ENCODE data around the gene FFAR3.

The FFAR3 gene, protein sequence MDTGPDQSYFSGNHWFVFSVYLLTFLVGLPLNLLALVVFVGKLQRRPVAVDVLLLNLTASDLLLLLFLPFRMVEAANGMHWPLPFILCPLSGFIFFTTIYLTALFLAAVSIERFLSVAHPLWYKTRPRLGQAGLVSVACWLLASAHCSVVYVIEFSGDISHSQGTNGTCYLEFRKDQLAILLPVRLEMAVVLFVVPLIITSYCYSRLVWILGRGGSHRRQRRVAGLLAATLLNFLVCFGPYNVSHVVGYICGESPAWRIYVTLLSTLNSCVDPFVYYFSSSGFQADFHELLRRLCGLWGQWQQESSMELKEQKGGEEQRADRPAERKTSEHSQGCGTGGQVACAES

DNA sequence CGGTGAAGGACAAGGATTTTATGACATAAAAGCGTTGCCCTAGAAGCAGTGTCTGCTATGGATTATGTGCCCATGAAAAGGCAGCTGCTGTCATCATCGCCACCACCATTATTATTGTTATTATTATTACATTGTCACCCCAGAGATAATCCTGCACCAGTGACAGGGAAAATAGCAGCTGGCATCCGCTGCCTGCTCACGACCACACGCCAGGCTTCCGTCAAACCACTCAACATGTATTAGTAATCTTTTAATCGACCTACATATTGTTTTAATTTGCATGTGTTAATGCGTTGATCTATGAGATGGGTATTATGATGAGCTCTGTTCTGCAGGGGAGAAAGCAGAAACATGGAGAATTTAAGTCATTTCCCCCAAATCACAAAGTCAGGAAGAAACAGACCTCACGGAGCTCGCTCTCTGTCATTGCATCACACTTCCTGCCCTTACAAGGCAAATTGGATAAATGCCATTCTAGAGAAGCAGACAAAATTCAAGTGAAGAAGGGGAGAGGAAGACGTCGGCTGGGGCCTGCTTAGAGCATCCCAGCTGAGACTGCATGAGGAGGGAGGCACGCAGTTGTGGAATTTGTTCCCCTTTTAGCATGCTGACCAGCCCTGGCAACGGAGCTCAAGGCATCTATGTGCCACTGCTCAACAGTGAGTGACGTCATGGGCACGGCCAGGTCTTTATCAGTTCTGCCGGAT lies at the start of gene FFAR3:
FFAR3 (plus strand) TSS at position 594 of the 707 bp plus-strand sequence. CDS start 431 bp downstream, outside the sequence.
- TF ChIP-seq, protein P1, sequence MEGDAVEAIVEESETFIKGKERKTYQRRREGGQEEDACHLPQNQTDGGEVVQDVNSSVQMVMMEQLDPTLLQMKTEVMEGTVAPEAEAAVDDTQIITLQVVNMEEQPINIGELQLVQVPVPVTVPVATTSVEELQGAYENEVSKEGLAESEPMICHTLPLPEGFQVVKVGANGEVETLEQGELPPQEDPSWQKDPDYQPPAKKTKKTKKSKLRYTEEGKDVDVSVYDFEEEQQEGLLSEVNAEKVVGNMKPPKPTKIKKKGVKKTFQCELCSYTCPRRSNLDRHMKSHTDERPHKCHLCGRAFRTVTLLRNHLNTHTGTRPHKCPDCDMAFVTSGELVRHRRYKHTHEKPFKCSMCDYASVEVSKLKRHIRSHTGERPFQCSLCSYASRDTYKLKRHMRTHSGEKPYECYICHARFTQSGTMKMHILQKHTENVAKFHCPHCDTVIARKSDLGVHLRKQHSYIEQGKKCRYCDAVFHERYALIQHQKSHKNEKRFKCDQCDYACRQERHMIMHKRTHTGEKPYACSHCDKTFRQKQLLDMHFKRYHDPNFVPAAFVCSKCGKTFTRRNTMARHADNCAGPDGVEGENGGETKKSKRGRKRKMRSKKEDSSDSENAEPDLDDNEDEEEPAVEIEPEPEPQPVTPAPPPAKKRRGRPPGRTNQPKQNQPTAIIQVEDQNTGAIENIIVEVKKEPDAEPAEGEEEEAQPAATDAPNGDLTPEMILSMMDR (IDR thresholded peaks at IDR 0.05; ENCODE audit: low read depth, low read length), result no peak
- TF ChIP-seq MYC (IDR thresholded peaks at IDR 0.05; ENCODE audit: low read depth, low read length), result no peak
- no peak for TF ChIP-seq POLR2A (IDR thresholded peaks at IDR 0.05; ENCODE audit: extremely low read depth, insufficient read length)
- TF ChIP-seq, protein P2, sequence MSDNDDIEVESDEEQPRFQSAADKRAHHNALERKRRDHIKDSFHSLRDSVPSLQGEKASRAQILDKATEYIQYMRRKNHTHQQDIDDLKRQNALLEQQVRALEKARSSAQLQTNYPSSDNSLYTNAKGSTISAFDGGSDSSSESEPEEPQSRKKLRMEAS (IDR thresholded peaks at IDR 0.05; ENCODE audit: low read depth, low read length), result no peak
- no peak within 1 kb of the TSS for H3K4me3 ChIP-seq (ENCODE audit: low read depth, low read length)
- DNase-seq (ENCODE audit: low read depth), result peak; percentile 54

DNA sequence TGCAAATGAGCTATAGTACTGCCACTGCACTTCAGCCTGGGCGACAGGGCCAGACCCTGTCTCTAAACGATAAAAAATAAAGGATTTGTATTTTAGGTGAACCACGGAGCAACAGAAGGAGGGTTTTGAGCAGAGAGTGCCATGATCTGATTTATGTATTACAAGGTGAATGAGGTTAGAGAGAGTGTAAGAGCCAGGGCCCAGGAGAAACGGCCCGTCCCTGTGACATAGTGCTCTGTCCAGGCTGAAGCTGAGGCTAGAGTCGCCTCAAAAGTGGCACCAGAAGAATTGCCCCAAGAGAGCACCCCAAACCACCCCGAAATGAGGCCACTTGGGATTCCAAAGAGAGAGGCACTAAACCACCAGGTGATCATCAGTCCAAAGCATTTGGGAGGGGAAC lies 49.4 kb upstream of the FFAR3 start:
- no peak overlapping the region for H3K4me3 ChIP-seq (ENCODE audit: low read depth, low read length)
- no peak for DNase-seq (ENCODE audit: low read depth)
- TF ChIP-seq, protein P1 (IDR thresholded peaks at IDR 0.05; ENCODE audit: low read depth, low read length), result no peak
- TF ChIP-seq POLR2A (IDR thresholded peaks at IDR 0.05; ENCODE audit: extremely low read depth, insufficient read length) (no peak), MYC (IDR thresholded peaks at IDR 0.05; ENCODE audit: low read depth, low read length) (no peak)
- TF ChIP-seq, protein P2 (IDR thresholded peaks at IDR 0.05; ENCODE audit: low read depth, low read length), result no peak

DNA sequence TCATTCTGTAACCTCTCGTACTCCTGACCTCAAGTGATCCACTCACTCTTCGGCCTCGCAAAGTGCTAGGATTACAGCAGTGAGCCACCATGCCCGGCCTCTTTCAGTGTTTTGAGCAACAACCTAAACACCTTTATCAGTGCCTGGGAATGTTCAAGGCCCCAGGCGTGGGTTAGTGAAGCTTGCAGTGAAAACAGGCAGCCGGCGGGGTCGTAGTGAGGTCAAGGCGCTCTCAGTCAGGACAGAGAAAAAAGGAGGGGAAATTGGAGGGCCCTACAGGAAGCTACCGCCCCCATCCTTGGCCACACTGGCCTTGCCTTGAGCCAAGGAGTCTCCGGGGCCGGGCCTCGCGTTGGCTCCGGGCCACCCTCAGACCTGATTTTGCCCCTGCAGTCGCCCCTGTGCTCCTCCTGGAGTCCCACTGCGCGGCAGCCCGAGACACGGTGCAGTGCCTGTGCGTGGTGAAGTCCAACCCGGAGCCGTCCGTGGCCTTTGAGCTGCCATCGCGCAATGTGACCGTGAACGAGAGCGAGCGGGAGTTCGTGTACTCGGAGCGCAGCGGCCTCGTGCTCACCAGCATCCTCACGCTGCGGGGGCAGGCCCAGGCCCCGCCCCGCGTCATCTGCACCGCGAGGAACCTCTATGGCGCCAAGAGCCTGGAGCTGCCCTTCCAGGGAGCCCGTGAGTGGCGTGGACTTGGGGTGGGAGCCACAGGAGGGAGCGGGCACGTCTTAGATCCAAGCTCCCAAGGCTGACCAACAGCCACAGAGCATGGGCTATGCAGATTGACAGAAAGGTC lies 48.6 kb upstream of the FFAR3 start:
- TF ChIP-seq, protein P1 (IDR thresholded peaks at IDR 0.05; ENCODE audit: low read depth, low read length), result no peak
- TF ChIP-seq, protein P2 (IDR thresholded peaks at IDR 0.05; ENCODE audit: low read depth, low read length), result no peak
- TF ChIP-seq MYC (IDR thresholded peaks at IDR 0.05; ENCODE audit: low read depth, low read length) (no peak), POLR2A (IDR thresholded peaks at IDR 0.05; ENCODE audit: extremely low read depth, insufficient read length) (no peak)
- DNase-seq (ENCODE audit: low read depth), result no peak
- no peak overlapping the region for H3K4me3 ChIP-seq (ENCODE audit: low read depth, low read length)

DNA sequence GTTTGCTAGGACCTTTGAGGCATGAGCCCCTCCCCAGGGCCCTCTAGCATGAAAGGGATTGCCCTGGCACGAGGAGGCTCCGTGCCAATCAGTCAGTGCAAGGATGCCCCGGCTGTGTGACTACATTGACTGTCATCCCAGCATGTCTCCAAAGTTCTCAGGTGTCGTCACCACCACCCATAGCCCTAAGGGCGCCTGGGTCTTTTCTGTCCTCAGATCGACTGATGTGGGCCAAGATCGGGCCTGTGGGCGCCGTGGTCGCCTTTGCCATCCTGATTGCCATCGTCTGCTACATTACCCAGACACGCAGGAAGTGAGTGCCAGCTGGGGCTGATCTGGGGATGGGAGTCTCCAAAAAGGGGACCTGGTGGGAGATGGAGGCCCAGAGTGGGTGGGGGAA lies 47.9 kb upstream of the FFAR3 start:
- TF ChIP-seq, protein P2 (IDR thresholded peaks at IDR 0.05; ENCODE audit: low read depth, low read length), result no peak
- TF ChIP-seq, protein P1 (IDR thresholded peaks at IDR 0.05; ENCODE audit: low read depth, low read length), result no peak
- no peak for TF ChIP-seq POLR2A (IDR thresholded peaks at IDR 0.05; ENCODE audit: extremely low read depth, insufficient read length)
- TF ChIP-seq MYC (IDR thresholded peaks at IDR 0.05; ENCODE audit: low read depth, low read length), result no peak

DNA sequence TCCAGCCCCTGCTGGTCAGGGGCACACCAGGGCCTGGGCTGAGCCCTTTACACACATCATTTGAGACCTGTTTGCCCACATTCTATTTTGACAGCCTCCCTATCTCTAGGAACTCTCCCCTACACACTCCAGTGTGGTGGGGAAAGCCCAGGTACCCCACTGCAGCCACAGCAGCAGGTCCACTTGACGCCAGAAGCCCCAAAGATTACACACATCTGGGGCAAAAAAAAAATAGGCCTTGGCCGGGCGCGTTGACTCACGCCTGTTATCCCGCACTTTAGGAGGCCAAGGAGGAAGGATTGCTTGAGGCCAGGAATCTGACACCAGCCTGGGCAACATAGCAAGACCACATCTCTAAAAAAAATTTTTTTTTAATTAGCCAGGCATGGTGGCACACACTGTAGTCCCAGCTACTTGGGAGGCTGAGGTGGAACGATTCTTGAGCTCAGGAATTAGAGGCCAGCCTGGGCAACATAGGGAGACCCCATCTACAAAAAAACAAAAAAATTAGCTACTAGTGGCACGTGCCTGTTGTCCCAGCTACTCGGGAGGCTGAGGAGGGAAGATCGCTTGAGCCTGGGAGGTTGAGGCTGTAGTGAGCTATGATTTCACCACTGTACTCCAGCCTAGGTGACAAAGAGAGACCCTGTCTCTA lies 47.3 kb upstream of the FFAR3 start:
- no peak overlapping the region for H3K4me3 ChIP-seq (ENCODE audit: low read depth, low read length)
- TF ChIP-seq, protein P2 (IDR thresholded peaks at IDR 0.05; ENCODE audit: low read depth, low read length), result no peak
- no peak for DNase-seq (ENCODE audit: low read depth)

More for the DNA sequence above, 47.9 kb upstream of the FFAR3 start:
- H3K4me3 ChIP-seq (ENCODE audit: low read depth, low read length), result no peak overlapping the region
- no peak for DNase-seq (ENCODE audit: low read depth)
